NCI-H1694 treated with DMSO at 0.1 percent for 48 hours (cell line): ENCODE results near the gene STUM.
"Not testable (repeated sequence)": the region's sequence is repeated elsewhere in the genome, so short reads cannot be mapped to it uniquely, and the experiment has no call there.

Source experiments
- DNase-seq: peaks from one replicate; lab custom pipeline; 2025; lab: John Stamatoyannopoulos, UW

The STUM gene, protein sequence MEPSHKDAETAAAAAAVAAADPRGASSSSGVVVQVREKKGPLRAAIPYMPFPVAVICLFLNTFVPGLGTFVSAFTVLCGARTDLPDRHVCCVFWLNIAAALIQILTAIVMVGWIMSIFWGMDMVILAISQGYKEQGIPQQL

DNA sequence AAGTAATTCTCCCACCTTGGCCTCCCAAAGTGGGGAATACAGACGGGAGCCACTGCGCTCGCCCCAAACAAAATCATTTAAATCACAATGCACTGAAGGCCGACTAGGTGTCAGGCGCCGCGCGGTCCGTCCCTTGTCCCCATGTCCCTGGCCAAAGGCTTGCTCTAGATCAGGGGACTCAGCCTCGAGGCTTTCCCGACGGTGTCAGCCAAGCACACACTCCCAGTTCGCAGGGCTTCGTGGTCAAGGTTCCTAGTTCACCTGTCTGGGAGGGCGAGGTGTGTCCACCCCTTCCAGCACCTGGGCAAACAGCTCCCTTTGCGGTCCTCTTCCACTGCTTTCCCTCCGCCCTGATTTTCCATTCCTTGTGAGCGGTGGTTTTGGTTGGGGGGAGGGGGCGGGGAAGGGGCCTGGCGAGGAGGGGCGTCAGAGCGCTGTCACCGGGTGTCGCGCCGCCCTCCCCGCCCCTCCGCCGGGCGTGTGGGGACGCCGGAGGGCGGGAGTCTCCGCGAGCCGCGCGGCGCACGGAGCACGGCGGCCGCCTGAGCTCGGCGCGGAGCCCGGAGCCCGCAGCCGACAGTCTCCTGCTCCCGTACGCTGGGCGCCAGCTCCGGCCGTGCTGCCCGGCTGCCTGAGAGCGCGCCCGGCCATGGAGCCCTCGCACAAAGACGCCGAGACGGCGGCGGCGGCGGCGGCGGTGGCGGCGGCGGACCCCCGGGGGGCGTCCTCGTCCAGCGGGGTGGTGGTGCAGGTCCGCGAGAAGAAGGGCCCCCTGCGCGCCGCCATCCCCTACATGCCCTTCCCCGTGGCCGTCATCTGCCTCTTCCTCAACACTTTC is at the start of gene STUM:
STUM (plus strand) TSS at position 509 of the 838 bp plus-strand sequence; CDS start at position 650, 141 bp downstream.
- DNase-seq: peak; percentile 52

DNA sequence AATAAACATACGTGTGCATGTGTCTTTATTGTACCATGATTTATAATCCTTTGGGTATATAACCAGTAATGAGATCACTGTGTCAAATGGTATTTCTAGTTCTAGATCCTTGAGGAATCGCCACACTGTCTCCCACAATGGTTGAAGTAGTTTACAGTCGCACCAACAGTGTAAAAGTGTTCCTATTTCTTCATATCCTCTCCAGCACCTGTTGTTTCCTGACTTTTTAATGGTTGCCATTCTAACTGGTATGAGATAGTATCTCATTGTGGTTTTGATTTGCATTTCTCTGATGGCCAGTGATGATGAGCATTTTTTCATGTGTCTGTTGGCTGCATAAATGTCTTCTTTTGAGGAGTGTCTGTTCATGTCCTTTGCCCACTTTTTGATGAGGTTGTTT is 48.9 kb upstream of the STUM start:
- not testable (repeated sequence) for DNase-seq

DNA sequence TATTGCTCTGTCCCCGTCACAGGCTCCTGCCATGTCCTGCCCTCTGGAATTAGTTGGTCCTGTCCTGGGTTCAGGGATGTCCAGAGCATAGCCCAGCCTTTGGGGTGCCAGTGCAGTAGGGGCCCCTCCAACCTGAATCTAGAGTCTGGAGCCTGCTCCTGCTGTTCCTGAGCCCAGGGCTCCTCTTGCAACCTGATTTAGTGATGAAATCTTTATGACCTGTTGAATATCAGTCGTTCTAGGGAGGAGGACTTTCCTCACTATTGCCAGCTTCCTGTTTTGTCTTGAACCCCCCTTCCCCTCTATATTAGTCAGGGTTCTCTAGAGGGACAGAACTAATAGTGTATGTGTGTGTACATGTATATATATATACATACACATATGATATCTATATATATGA is 42.5 kb upstream of the STUM start:
- no peak for DNase-seq

DNA sequence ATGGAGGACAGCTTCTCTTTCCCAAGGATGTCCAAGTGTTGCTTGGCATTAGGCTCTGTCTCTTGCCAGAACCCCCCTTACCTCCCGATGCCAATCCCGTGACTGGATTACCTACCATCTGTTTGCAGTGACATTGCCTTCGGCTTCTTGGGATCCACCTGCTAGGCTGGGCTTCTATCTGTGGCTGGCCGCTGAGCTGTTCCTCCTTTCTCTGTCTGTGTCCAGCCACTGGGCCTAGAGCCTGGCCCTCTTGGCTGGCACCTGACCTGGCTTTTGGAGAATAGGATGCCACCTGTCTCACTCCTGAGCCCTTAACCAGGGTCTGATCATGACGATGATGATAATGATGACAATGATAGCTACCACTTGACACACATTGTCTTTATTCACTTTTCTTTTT is 41.6 kb upstream of the STUM start:
- DNase-seq: no peak

DNA sequence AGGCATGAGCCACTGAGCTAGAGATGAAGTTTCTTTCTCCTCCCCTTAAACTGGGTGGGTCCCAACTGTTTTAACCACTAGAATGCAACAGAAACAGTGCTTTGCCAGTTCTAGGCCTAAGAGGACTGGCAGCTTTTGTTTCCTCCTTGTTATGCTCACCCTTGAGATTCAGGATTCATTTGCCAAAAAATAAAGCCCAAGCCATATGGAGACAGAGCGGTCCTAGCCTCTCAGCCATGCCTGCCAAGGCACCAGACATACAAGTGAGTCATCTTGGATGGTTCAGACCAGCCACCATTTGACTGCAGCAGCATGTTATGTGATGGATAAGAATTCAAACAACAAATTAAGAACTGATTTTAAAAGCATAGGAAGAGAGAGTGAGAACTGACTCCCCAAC is 38.1 kb upstream of the STUM start:
- peak; percentile 35 for DNase-seq

DNA sequence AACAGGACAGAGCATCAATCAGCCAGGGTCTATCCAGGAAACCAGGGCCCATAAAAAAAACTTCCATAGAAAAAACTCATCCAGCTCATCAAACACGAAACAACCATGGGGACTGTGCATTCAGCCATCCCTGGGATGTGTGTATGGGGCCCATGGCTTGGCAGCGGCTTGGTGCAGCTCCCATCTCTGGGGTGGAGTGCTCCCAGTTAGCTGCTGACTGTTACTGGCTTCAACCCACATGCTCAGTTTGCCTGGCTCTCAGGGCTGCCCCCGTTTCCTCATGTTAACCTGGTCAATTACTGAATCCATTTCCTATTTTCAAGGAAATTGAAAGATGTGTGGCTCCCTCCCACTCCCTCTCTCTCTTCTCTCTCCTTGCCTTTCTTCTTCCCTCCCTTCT is 37.3 kb upstream of the STUM start:
- DNase-seq: no peak

DNA sequence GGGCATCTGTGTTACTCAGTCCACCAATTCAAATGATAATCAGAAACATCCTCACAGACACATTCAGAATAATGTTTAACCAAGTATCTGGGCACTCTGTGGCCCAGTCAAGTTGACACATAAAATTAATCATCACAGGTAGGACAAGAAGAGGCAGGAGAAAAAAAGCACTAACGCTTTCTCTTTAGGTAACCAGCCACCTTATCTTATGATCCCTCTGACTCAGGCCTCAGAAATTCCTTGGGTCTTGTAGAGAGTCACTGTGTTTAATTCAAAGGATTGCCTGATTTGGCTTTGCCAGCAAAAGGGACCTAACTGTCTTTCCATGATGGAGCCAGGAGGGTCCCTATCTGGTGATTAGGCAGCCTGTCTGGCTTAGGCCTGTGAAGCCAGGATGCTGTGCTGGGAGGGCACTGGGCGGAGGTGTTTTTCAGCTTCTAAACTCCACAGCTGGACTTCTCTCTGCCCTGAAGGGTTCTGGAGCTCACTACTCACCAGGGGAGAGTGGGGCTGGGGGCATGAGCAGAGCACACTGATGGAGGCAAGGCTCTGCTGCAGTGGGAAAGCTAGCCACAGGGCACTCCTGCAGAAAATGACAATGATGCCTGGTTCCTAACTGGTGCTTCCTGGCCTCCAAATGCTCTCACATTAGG is 36.4 kb upstream of the STUM start:
- no peak for DNase-seq

DNA sequence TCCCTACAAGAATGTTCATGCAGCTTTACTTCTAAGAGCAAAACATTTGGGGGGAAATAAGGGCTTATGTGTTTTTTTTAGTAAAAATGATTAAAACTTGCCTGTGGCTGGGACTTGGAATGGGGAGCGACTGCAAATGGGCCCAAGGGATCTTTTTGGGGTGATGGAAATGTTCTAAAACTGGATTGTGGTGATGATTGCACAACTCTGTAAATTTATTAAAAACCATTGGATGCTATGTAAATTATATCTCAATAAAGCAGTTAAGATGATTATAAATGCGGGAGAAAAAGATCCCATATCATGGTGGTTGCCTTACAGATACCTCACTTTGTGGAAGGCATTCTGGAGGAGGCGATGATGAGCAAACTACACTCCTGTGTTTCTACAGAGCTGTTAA is 30.2 kb upstream of the STUM start:
- no peak for DNase-seq

DNA sequence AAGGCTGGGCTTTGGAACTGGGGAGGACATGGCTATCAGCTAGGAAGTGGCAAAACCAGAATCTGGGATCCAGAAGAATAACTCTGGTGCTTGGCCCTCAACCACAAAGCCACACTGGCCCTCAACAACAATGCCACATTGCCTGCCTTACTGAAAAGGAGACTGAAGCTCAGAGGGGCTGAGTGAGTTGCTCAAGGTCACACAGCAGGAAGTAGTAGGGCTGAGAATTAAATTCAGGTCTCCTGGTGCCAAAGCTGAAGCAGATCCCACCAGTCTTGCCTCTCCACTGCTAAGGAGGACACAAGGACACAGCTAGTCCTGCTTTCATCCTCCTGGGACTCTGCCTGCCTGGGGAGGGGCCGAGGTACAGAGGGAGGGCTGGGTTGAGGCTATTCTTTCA is 29.4 kb upstream of the STUM start:
- no peak for DNase-seq

DNA sequence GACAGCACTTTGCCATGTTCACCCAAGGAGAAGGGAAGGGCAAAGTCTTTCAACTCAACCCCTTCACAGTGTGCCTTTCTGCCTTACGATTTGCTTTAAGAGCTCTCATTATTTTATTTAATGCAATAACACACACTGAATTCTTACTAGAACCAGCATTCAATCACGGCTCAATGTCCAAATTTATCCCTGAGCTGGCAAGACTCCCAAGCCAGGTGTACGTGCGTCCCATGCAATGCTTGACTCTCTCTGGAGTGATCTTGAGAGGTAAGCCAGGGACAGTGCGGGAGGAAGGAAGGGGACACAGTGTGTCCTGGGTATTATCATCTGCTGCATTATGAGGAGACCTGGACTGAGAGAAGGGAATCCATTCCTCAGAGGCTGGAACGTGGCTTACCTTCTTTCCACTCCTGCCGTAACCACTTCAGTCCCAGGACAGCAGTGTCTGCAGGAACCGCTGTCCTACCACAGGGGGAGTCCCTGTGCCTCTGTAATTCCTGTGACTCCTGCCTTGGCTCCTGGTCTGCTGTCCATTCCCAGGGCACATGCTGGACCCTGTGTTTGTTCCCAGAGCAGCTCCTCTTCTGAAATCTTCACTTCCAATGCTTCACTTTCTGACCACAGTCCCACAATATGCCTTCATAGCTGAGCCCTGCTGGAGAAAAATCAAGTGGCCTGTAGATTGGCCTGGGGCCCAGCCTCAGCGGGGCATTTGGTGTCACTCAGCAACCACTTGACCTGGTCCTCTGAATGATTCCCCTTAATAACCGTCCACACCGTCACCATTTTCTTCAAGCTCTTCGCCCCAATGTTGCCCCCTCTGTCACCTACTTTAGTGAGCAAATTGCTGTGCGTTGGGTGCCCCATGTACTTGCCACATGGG is 28.6 kb upstream of the STUM start:
- no peak for DNase-seq

DNA sequence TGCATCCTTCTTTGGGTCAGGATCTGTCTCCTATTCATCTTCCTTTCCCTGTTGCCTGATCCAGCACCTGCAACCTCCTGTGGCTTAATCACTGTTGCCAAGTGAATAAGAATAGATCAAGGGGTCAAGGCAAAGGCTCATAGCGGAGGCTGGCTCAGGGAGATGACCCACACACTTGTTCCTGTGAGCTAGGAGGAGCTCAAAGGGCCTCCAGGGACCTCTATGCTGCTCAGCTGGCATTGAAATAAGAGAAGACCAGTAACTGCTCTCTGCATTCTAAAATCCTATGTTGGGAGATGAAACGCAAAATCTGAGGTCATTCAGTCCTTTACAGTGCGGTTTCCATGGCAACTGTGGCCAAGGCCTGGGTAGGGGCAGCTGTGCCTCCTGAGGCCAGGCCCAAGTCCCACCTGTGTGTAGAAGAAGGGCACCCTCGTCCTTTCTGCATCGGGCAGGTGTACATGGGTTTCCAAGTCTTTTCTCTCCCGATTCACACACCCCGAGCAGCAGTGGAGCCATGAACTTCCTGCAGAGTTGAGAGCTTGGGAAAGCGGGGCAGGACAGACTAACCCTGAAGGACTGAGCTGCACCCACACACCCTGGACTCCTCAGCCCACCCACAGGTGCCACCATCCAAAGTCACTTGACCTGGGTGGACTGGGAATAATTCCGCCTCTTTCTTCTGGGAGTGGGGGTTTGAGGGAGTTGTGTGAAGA is 27.8 kb upstream of the STUM start:
- DNase-seq: no peak

DNA sequence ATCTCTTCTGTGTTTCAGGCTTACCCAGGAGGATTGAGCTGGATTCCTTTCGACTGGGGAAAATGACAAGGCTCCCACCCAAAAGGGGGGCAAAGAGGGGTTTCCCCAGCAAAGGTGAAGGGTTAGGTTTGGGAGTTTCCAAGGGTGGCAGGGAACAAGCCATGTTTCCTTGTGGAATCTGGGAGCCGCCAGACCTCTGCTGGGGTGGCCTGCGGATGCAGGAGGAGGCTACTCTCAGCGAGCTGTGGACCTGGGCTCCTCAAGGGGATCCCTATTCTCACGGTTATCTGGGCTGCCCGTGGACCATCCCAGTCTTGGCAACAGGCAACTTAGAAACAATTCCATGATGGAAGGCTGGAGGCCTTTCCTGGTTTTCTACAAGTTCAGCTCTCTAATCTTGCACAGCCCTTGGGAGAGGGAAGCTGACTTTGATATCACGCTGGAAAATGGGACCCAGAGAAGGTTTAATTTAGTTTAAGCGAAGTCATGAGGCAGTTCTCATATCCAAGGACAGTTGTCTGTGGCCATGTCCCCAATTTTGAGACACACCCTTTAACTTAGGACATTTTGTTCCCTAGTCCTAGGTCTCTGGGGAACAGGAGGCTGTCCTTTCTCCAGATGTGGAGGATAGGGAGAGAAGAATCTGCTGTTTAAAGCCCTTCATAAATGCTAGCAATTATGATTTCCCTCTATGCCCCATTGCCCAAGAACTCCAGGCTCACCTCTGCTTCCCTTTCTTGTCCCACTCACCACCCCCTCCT is 24.7 kb upstream of the STUM start:
- DNase-seq: no peak

DNA sequence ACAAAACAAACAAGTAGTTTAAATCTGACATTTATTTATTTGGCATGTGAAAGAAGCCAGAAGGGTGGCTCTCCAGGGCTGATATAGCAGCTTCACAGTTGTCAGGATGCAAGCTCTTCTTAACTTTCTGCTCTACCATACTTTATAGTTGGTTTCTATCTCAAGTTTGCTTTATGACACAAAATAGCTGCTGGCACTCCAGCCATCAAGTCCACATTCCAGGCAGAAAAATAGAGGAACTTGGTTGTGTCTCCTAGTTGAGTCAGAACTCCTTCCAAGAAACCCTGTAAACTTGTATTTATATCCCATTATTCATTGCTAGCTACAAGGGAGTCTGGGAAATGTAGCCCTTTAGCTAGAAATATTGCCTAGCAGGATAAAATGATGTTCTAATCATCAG is 24.0 kb upstream of the STUM start:
- no peak for DNase-seq

DNA sequence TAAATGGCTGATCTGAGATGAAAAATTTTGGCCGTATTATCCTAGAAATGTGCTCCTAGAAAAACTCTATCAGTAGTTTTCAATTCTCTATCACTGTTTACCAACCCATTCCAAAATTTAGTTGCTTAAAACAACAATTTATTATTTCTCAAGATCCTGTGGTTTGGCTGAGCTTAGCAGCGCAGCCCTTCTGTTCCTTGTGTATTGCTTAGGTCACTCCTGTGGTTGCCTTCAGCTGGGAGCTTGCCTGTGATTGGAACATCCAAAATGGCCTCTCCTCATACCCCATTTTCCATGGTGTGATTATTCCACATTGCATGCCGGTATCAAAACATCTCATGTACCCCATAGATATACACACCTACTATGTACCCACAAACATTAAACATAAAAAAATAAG is 22.8 kb upstream of the STUM start:
- DNase-seq: no peak

DNA sequence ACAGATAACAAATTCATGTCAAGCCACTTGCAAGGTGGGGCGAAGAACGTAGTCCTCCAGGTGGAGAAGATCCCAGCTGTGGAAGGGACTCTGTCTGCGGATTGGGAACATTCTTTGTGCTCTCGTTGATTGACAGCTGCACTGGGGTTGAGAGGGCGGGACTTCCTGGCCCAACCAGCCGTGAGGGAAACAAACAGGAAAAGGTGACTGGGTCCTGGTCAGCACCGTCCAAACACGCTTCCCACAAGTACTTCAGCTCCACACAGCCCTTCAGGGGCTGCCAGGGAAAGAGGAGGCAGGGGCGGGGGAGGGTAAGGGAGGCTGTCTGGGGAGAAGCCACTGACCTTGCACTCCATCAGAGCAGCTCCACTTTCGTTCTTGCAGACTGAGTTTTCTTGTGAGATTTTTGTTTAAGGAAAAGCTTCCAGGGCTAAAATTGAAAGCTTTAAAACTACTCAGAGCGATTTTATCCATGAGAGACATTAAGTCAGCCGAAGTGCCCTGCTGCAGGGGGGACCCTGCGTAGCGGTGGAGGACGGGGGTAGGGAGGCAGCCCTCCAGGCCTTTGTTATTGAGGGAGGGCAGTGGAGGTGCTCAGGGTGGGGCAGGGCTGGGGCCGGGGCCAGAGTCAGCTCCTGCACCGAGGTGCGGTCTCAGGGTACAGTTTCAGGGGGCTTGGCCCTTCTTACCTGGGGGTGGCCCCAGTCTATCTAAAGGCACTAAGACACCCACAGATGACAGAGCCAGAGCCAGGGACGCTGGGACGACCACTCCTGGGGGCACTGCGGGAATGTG is 21.6 kb upstream of the STUM start:
- DNase-seq: no peak

DNA sequence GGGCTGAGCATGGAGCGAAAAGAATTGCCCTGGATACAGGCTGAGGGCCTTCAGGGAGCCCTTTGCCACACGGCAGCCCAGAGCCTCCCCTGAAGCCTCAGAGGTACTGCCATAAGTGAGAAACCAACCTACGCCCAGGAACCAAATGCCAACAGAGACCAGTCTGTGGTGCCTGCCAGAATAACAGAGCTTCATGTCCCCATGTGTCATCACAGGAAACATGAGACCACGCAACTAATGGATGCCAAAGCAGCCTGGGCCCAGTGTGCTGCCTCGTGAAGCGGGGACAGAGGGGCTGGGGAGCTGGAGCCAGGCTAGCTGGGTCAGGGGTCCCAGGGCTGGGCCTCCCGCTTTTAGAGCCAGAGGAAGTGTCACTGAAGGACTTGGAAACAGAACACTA is 18.7 kb upstream of the STUM start:
- no peak for DNase-seq

DNA sequence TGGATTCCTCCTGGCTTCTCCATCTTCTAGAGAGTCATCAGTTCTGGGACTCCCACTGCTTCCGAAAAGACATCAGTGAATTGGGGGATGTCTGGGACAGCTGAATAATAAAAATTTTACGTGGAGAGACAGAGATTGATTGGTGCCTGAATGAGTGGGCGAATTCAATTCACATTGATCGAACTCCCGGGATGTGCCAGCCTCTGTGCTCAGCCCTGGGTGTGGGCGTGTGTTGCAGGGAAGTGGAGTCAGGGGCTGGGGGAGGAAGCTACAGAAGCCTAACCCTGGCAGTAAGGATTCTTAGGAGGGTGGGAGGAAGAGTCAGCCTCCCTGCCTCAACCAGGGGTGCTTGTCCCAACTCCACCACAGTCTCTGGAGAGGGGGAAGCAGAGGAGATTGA is 18.0 kb upstream of the STUM start:
- no peak for DNase-seq

DNA sequence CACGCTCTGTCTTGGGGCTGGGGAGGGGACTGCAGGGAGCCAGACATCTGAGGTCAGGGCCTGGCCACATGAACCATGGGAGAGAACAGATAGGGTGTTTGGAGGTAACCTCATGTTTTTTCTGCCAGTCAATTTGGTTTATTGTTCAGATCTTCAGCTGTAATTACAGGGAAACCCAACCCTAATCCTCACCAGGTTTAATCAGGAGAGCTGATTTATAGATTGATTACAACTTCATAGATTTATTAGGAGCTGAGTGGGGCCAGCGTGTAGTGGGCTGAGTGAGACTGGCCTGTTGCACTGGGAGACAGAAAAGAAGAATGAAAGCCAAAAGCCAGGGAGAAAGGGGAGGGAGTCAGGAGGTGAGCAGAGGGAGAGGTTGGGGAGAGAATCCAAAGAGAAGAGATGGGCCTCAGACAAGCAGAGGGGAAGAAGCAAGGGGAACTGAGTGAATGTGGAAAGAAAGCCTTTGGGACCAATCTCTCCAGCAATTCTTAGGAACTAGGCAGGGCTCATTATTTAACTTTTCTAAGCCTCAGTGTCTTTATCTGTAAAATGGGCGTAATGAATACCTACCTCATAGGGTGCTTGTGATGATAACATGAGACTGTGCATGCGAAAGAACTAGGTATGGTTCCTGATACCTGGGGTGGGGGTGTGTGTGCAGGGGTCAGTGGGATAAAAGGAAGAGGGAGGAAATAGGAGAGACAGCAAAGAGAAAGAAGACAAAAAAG is 17.0 kb upstream of the STUM start:
- no peak for DNase-seq

DNA sequence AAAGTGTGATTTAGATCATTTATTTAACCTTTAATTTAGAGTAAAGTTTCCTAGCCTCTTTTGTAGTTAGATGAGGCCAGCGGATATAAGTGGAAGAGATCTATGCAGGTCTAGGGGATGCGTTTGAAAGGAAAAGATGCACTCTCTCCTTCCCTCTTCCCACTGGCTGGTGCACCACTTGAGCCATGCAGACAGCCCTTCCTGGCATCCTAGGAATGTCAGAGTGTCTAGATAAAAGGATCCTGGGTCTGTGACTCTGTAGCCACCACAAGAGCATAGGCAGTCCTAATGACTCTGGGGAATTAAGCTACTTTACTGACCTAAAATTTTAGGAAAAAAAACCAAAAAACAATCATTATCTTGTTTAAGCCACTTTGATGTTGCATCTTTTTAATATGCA is 16.0 kb upstream of the STUM start:
- DNase-seq: no peak
